Activated CD4-positive, alpha-beta T cell treated with anti-CD3 and anti-CD28 coated beads, Interleukin-2, Interleukin-6, amounts not matched to agents 100 ng/mL and 50 ng/mL, durations not matched to agents 16 hours and 8 hours (primary cell): ENCODE data around the gene SPEM3.
A peak's percentile ranks its signal among the peaks of the same experiment; 100 is the strongest.

Source experiments
- DNase-seq: peaks from one replicate; pipeline ENCODE4 v3.0.0-alpha.2; 2020

SPEM3 gene

GRCh38 chr17:7403977-7404736 is 24.5 kb upstream of the SPEM3 start, which contains the start of gene TMEM256:
TMEM256 (minus strand) TSS chr17:7404097; CDS start chr17:7404084, 13 bp downstream.
- peak; percentile 97 for DNase-seq

DNA sequence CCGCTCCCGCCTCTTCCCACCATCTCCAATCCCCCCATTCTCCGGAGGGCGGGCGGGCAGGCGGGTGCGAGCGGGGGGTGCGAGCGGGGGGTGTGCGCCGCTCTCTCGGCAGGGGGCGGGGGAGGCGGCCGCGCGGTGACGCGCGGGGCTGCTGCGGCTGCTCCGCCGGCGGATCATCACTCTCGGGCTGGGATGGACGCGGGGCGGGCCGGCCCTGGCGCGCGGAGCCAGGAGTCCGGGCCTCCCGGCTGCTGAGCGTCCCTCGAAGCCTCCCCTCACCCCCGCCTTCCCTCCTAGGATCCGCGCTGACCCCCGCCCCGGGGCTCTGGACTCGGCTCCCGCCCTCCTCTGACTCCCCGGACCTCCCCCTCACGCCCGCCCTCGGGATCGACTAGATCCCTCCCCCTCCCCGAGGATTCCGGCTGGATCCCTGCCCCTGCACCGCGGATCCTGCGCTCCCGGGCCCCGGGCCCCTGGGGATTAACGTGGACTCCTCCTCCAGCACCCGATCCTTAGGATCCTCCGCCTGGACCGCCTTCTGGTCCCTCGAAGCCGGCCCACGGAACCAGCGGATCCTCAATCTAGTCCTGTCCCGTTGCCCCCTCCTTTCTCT is 23.8 kb upstream of the SPEM3 start:
- no peak for DNase-seq

DNA sequence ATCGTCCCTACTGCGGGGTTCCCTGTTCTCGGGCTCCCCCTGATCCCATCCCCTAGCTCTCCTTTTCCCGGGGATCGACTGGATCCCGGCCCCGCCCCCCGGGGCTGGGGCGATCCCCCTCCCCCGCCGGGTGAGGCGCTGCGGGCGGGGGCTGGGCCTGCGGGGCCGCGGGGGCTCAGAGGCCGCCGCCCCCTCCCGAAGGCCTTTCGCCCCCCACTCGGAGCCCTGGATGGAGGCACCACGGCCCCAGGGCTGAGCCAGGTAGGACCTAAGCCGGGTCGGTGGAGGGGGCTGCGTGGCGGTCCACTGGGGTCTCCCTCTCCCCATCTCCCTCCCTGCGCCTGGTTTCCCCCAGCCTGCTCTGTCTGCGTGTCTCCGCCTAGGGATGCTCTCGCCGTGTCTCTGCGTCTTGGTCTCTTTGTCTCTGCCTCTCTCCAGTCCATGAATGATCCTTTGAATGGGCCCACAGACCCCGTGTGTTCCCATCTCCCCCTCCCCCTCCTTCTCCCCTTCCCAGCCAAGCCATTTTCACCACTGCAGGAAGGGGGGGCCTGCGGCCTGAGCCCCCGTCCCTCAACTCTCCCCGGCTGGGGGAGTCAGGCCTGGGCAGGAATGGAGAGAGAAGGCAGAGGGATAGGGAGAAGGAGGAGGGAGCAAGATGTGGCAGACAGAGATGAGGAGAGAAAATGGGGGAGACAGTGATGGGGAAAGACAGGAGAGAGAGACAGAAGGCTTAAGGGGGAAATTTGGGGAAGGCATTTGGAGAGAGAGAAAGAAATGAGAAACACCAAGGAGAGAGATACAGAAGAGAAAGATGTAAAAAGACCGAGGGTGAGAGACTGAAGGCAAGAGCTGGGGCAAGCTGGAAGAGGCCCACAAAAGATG is 23.1 kb upstream of the SPEM3 start:
- DNase-seq = no peak

DNA sequence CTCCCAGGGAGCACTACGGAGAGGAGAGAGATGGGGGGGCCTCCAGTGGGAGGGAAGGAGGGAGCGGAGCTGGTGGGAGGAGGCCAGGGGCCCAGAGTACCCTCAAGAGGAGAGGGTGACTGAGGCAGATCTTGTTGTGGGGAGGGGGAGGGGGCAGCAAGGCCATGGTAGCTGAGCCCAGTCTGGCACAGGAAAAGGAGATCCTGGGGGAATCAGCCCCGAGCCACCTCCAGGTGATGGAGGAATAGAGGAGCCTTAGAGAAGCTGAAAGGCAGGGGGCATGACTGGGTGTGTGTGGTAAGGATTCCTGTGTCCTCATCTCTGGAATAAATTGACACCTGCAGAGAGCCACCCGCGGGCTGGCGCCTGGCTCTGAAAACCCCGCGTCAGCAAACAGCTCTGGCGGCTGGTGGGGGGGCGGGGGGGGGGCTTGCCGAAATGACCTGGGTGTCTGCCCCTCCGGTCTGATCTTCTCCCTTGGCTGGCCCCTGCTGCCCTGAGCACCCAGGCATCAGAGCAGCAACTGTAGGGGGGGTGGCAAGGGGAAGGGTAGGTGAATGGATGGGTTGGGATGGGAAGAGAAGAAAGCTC is 22.3 kb upstream of the SPEM3 start:
- no peak for DNase-seq

DNA sequence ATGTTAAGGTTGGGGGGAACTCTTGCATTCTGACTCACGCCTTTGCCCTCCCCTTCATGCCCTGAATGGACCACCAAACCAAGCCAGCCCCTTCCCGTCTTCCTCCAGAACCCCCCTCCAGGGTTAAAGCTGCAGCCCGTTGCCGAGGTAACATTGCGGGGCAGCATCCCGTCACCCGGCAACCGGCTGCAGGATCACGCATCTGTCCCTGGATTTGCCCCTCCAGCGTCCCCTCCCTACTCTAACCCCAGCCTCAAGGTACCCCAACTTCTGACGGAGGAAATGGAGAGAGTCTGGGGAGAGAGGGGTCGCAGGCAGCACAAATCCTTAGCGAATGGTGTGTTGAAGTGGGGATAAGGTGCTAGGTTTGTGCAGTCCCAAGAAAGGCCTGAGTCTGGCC is 21.6 kb upstream of the SPEM3 start:
- no peak for DNase-seq

DNA sequence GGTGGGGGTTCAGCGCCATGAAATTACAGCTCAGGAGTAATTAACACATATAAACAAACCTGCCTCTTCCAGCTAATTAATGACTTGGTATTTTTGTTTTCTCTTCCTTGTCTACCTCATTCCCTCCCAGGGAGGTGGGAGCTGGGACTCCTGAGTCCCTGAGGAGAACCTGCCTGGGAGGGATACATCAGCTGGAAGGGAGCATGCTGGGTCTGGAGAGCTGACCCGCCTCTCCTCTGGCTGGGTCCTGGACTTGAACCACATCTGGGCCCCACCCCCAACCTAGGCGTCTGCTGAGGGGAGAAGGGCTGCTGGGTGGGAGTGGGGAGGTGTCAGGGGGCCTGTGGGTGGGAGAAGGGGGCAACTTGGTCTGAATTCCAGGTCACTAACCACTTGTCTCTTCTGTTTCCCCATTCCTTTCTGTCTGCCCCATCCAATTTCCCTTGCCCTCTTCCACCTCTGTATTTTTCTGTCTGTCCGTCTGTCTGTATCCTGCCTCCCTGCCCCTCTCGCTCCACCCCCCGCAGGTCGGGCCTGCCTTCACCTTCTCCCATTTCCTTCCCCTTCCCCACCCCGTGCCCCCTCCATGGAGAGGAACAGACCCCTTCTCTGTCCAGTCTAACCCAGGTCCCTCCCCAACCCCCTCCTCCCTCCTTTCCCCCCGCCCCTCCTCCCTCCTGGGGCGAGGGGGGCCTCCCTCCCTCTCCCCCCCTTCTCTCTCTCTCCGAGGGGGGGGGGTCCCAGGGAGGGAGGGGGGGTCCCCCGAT is 21.0 kb upstream of the SPEM3 start, which contains the start of gene NLGN2:
TSS of gene NLGN2 (plus strand) at position 361 of the 767 bp plus-strand sequence. CDS start 411 bp downstream, outside the sequence.
- DNase-seq = no peak

GRCh38 chr17:7408252-7408727 is 20.4 kb upstream of the SPEM3 start:
- DNase-seq = peak; percentile 12

DNA sequence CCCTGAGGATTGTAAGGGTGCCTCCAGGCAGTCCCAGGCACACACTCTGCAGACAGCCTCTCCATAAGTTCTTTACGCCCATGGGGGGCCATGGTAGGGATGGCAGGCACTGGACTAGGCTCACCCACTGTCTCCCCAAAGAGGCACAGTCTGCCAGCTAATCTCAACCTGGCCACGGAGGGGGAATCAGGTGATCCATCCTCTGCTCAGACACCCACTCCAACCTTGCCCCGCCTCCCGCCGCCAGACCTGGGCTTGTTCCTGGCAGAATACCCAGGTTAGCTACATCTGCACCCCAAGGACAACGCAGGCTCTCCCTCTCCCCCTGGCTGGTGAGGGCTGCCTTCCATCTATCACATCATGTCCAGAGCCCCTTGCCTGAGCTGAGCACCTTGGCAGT is 19.8 kb upstream of the SPEM3 start:
- no peak for DNase-seq

GRCh38 chr17:7409716-7410115 is 18.9 kb upstream of the SPEM3 start:
- no peak for DNase-seq

GRCh38 chr17:7410634-7411426 is 17.8 kb upstream of the SPEM3 start:
- DNase-seq = no peak

GRCh38 chr17:7411427-7411750 is 17.3 kb upstream of the SPEM3 start:
- no peak for DNase-seq

GRCh38 chr17:7413346-7413985 is 15.2 kb upstream of the SPEM3 start:
- no peak for DNase-seq

- DNase-seq = no peak
Measured at GRCh38 chr17:7414837-7415236, 13.8 kb upstream of the SPEM3 start.

- no peak for DNase-seq
Measured at GRCh38 chr17:7415784-7416183, 12.9 kb upstream of the SPEM3 start.

DNA sequence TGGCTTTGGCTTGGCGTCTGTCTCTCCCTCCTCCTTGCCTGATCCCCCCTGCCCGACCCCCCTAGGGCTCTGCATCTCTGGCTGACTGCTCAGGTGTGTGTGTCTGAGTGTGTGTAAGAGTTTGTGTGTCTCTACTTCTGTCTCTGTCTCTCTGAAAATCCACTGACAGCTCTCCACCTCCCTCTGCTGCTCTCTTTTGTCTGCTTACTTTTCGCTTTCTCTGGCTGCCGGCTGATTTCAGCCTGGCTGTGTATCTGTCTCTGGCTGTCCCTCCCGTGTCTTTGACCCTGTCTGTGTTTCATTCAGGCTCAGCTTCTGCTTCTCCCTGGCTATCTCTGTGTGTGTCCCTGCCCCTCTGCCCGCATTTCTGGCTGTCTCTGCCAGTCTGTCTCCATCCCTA is 12.3 kb upstream of the SPEM3 start:
- DNase-seq = no peak

- no peak for DNase-seq
Measured at GRCh38 chr17:7417056-7417655, 11.5 kb upstream of the SPEM3 start.

GRCh38 chr17:7418472-7419152 is 10.0 kb upstream of the SPEM3 start:
- DNase-seq = no peak

DNA sequence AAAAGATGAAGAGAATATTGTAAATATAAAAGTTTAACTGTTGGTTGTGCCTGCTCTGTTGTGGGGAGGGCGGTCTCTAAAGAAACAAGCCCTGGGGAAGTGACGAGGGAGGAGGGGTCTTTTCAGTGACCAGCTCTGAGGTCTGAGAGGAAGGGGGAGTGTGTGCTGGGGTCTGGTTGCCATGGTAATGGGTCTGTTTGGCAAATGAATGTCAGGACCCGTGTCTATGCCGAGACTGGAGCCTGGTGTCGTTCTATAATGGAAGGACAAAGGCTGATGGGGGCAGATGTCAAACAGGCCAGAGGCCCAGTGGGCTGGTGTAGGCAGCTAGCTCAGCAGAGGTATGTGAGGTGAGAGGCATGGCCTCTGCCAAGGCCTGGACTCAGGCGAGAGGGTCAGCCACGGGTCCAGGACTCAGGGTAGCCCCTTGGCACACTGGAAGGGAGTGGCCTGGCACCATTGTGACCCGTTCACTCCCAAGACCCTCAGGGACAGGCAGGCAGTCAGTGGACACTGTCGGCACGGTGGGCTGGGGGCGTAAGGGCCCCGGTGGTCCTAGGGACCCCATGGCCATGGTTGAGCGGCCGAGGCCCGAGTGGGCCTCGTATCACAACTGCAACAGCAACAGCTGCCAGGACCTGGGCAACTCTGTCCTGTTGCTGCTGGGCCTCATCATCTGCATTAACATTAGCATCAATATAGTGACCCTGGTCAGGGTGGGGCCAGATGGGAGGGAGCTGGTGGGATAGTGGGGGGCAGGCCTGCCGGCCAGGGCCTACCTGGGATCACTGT is 8.6 kb upstream of the SPEM3 start, which contains the start of gene SPEM1:
TSS of gene SPEM1 (plus strand) at position 506 of the 792 bp plus-strand sequence. CDS start at position 567, 61 bp downstream.
- DNase-seq = no peak

- DNase-seq = no peak
Measured at GRCh38 chr17:7421186-7421585, 7.5 kb upstream of the SPEM3 start.
